Measurements from ENCODE around the gene BRMS1L. TPM values are rescaled to one million over a fixed set of nuclear protein-coding genes. Genes with fewer than 3 reads are reported as not detected.

BRMS1L gene
- total and polyA plus RNA-seq, 2 of the 13 experiments (the other 11 are each of a cell fraction or from before 2014, with no cell fraction given): 21.1 to 23.8 TPM

DNA sequence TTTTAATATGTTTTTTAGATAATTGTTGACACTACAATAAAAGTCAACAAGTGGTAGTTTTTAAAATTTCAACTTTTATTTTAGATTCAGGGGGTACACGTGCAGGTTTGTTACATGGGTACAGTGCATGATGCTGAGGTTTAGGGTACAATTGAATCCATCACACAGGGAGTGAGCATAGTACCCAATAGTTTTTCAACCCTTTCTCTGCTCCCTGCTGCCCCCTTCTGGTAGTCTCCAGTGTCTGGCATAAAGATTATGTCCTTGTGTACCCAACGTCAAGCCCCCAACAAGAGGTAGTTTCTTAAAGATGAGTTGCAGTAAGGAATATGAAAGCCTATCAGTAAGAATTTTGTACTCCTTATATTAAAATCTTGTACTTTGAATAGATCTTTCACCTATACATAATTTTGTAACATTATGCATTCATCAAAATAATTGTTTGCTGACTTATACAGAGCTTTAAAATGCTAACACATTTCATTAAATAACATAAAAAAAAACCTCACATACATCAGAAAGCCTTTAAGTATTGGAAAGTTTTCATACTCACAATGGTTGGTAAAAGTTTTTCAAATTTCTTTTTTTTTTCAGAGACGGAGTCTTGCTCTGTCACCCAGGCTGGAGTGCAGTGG, 11.7 kb upstream of the BRMS1L start (continued):
- TF ChIP-seq, protein P1, sequence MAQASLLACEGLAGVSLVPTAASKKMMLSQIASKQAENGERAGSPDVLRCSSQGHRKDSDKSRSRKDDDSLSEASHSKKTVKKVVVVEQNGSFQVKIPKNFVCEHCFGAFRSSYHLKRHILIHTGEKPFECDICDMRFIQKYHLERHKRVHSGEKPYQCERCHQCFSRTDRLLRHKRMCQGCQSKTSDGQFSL (CRISPR knock-in tag; IDR thresholded peaks at IDR 0.05): no peak
- TF ChIP-seq BHLHE40 (IDR thresholded peaks at IDR 0.05; ENCODE audit: low read length): no peak
- no peak for TF ChIP-seq LCORL (IDR thresholded peaks at IDR 0.05)
- TF ChIP-seq LCORL (CRISPR knock-in tag; IDR thresholded peaks at IDR 0.05): 0 out of 2 replicates have a peak, but pooled peaks have one; percentile 24
- 0 out of 2 replicates have a peak, but pooled peaks have one; percentile 62 for TF ChIP-seq ZNF569 (CRISPR knock-in tag; IDR thresholded peaks at IDR 0.05; ENCODE audit: borderline replicate concordance)
- TF ChIP-seq NFIB (CRISPR knock-in tag; IDR thresholded peaks at IDR 0.05; ENCODE audit: borderline replicate concordance): no peak
- TF ChIP-seq, protein P2, sequence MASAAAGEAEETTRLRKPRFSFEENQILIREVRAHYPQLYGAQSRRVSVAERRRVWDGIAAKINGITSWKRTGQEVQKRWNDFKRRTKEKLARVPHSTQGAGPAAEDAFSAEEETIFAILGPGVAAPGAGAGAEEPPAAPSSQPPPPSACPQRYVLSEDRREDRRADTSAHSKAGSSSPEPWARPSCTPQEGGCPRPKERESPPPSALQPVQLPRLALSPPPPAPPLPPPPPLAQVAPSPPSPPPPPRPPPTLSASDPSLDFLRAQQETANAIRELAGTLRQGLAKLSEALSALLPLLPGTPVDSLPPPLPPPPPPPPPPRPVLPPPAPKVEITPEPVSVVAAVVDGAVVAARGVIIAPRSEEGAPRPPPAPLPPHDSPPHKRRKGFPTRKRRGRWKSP (CRISPR knock-in tag; IDR thresholded peaks at IDR 0.05): no peak
- TF ChIP-seq, protein P3, sequence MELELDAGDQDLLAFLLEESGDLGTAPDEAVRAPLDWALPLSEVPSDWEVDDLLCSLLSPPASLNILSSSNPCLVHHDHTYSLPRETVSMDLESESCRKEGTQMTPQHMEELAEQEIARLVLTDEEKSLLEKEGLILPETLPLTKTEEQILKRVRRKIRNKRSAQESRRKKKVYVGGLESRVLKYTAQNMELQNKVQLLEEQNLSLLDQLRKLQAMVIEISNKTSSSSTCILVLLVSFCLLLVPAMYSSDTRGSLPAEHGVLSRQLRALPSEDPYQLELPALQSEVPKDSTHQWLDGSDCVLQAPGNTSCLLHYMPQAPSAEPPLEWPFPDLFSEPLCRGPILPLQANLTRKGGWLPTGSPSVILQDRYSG (CRISPR knock-in tag; IDR thresholded peaks at IDR 0.05): no peak
- peak; percentile 39; the same call in 1 of the 2 replicates for TF ChIP-seq ZMYM4 (CRISPR knock-in tag; IDR thresholded peaks at IDR 0.05)
- TF ChIP-seq ZSCAN29 (CRISPR knock-in tag; conservative IDR thresholded peaks at IDR 0.05): no peak
- TF ChIP-seq, protein P4, sequence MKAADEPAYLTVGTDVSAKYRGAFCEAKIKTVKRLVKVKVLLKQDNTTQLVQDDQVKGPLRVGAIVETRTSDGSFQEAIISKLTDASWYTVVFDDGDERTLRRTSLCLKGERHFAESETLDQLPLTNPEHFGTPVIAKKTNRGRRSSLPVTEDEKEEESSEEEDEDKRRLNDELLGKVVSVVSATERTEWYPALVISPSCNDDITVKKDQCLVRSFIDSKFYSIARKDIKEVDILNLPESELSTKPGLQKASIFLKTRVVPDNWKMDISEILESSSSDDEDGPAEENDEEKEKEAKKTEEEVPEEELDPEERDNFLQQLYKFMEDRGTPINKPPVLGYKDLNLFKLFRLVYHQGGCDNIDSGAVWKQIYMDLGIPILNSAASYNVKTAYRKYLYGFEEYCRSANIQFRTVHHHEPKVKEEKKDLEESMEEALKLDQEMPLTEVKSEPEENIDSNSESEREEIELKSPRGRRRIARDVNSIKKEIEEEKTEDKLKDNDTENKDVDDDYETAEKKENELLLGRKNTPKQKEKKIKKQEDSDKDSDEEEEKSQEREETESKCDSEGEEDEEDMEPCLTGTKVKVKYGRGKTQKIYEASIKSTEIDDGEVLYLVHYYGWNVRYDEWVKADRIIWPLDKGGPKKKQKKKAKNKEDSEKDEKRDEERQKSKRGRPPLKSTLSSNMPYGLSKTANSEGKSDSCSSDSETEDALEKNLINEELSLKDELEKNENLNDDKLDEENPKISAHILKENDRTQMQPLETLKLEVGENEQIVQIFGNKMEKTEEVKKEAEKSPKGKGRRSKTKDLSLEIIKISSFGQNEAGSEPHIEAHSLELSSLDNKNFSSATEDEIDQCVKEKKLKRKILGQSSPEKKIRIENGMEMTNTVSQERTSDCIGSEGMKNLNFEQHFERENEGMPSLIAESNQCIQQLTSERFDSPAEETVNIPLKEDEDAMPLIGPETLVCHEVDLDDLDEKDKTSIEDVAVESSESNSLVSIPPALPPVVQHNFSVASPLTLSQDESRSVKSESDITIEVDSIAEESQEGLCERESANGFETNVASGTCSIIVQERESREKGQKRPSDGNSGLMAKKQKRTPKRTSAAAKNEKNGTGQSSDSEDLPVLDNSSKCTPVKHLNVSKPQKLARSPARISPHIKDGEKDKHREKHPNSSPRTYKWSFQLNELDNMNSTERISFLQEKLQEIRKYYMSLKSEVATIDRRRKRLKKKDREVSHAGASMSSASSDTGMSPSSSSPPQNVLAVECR (CRISPR knock-in tag; IDR thresholded peaks at IDR 0.05; ENCODE audit: borderline replicate concordance): no peak
- TF ChIP-seq ZNF616 (CRISPR knock-in tag; IDR thresholded peaks at IDR 0.05; ENCODE audit: low read depth): no peak
- no peak for TF ChIP-seq ZSCAN31 (CRISPR knock-in tag; IDR thresholded peaks at IDR 0.05; ENCODE audit: low read depth)
- TF ChIP-seq ELF4 (CRISPR knock-in tag; IDR thresholded peaks at IDR 0.05; ENCODE audit: borderline replicate concordance): no peak
- no peak for TF ChIP-seq NKX3-1 (CRISPR knock-in tag; IDR thresholded peaks at IDR 0.05)
- TF ChIP-seq MTA3 (CRISPR knock-in tag; IDR thresholded peaks at IDR 0.05): no peak
- TF ChIP-seq HMGA1 (CRISPR knock-in tag; conservative IDR thresholded peaks at IDR 0.05): no peak
- no peak for TF ChIP-seq ZNF333 (CRISPR knock-in tag; IDR thresholded peaks at IDR 0.05; ENCODE audit: borderline replicate concordance)
- TF ChIP-seq HHEX (CRISPR knock-in tag; IDR thresholded peaks at IDR 0.05): no peak
- no peak for TF ChIP-seq ZNF234 (CRISPR knock-in tag; conservative IDR thresholded peaks at IDR 0.05)
- TF ChIP-seq ZNF383 (CRISPR knock-in tag; IDR thresholded peaks at IDR 0.05; ENCODE audit: borderline replicate concordance): no peak
- TF ChIP-seq PCBP2 (optimal IDR thresholded peaks at IDR 0.05; ENCODE audit: low read depth, low read length, poor library complexity, severe bottlenecking): no peak
- TF ChIP-seq MAFF (IDR thresholded peaks at IDR 0.05; ENCODE audit: low read depth, low read length): no peak
- TF ChIP-seq MXD4 (CRISPR knock-in tag; IDR thresholded peaks at IDR 0.05): no peak

Data from HepG2 (cell line).